ES-I3 (cell line): ENCODE results near the gene MTFR1L.

Experiments used
- H3K36me3 ChIP-seq: 2 replicates; pipeline ENCODE4 v1.6.1; 2013; ENCODE audit warnings: mild to moderate bottlenecking, low read length, control low read depth, moderate library complexity; ENCODE audit not compliant: insufficient read depth
- H3K4me1 ChIP-seq: 2 replicates; pipeline ENCODE4 v1.6.1; 2013; ENCODE audit warnings: mild to moderate bottlenecking, control low read depth, low read length; ENCODE audit not compliant: insufficient read depth
- H3K9ac ChIP-seq: 2 replicates; pipeline ENCODE4 v1.6.1; 2013; ENCODE audit warnings: low read depth, mild to moderate bottlenecking, low read length, moderate library complexity
- H3K9me3 ChIP-seq: 2 replicates; pipeline ENCODE4 v1.6.1; 2013; ENCODE audit warnings: mild to moderate bottlenecking, low read length, moderate library complexity; ENCODE audit not compliant: control insufficient read depth, insufficient read depth

MTFR1L gene

DNA sequence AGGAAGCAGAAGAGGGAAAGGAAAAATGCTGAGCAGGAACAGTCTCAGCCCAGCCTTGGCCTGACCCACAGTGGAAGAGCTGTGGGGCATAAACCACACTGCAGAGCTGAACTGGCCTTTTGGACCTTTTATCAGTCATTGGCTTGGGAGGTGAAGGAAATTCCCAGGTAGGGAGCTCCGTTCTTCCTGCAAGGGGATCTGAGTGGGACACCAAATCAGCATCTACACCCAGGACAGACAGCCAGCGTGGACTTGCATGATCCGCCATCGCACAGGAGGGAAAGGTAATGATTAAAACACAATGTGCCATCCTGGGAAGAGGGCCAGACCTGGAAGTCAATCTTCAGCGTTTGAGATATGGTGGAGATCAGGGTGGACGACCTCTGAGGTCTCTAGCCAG, 1.2 kb upstream of the MTFR1L start:
- no peaks in the 10 kb centered on the region for H3K9me3 ChIP-seq
- H3K9ac ChIP-seq: peak overlapping the region; percentile 92; the same call in 1 of the 2 replicates
- 0 out of 2 replicates have a peak, but pooled peaks cover 3% of the 10 kb centered on the region for H3K36me3 ChIP-seq
- peaks cover 9% of the 10 kb centered on the region for H3K4me1 ChIP-seq

GRCh38 chr1:25820247-25821111, 725 bp downstream of the MTFR1L start:
- Histone ChIP-seq H3K9ac (peak overlapping the region; percentile 92), H3K36me3 (no peaks in the 10 kb centered on the region), H3K9me3 (no peaks in the 10 kb centered on the region), H3K4me1 (peaks cover 9% of the 10 kb centered on the region)

DNA sequence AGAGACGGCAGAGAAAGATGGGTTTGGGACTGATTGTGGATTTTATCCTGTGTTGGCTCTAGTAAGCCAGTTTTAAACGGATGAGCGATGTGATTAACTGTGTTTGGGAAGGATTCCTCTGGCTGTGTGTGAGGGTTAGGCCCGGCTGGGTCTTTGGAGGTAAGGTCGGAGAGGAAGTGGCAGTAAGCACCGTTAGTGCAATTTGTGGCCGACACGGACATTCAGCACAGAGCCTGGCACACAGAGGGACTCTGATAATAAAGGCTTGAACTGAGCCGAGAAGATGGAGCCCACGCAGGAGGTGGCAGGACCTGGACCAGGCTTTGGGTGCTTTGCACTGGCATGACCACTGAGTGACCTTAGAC, 1.3 kb downstream of the MTFR1L start:
- Histone ChIP-seq H3K9ac (peak overlapping the region; percentile 92; the same call in 1 of the 2 replicates), H3K4me1 (peaks cover 9% of the 10 kb centered on the region), H3K36me3 (no peaks in the 10 kb centered on the region), H3K9me3 (no peaks in the 10 kb centered on the region)

DNA sequence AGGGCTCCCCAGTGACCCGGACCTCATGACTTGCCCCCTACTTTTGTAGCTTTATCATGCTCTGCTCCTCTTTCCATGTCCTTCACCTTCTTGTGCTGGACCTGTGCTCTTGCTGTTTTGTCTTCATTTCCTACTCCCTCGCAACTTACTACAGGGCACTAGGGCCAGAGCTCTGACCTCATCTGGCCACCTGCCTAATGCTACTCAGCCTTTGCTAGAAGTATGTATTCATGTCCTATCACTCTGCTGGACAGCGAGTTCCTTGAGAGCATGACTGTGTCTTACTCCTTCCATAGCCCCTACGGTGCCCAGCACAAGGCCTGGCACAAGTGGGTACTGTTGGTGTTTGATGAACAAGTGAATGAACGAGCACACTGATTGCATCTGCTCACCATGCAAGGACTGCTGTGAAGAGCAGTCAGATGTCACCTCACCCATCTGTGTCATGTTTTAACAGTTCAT, 1.9 kb downstream of the MTFR1L start:
- H3K36me3 ChIP-seq: no peaks in the 10 kb centered on the region
- H3K9ac ChIP-seq: no peak overlapping the region
- peaks cover 9% of the 10 kb centered on the region for H3K4me1 ChIP-seq
- H3K9me3 ChIP-seq: no peaks in the 10 kb centered on the region

DNA sequence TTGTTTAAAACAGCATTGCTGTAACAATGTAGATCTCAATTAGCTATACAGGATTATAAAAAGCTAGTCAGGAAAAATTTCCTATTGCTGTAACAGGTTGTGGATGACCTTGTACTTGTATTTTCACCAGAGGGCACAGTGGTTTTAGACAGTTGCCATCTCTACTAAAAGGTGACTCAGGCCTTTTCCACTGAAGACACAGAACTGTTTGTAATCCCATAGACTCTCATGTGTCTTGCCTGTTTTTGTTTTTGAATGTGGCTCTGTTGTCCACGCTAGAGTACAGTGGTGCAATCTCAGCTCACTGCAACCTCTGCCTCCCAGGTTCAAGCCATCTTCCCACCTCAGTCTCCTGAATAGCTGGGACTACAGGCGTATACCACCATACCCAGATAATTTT, 5.9 kb downstream of the MTFR1L start:
- no peak overlapping the region for H3K9ac ChIP-seq
- no peaks in the 10 kb centered on the region for H3K9me3 ChIP-seq
- H3K4me1 ChIP-seq: no peaks in the 10 kb centered on the region; the same call in 1 of the 2 replicates
- peaks cover 13% of the 10 kb centered on the region for H3K36me3 ChIP-seq

- no peak overlapping the region for H3K9ac ChIP-seq
- H3K36me3 ChIP-seq: peaks cover 20% of the 10 kb centered on the region
- no peaks in the 10 kb centered on the region for H3K4me1 ChIP-seq
- H3K9me3 ChIP-seq: no peaks in the 10 kb centered on the region
Observed at GRCh38 chr1:25826571-25826970, 6.8 kb downstream of the MTFR1L start.

DNA sequence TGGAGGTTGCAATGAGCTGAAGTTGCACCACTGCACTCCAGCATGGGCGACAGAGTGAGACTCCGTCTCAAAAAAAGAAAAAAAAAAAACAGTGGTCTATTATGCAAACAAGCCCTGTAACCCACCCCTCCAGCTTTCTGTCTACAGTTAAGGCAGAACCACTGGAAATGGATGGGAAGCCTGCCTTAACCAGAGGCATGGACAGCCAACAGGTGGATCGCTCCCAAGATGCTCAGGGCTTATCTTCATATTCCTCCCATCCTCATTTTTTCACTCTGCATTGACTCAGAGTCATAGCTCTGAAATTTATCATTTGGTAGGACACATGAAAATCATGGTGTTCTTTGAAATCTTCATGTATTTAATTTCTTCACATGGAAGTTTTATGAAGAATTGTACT, 8.7 kb downstream of the MTFR1L start:
- no peaks in the 10 kb centered on the region for H3K9me3 ChIP-seq
- peaks cover 31% of the 10 kb centered on the region for H3K36me3 ChIP-seq
- no peak overlapping the region for H3K9ac ChIP-seq
- no peaks in the 10 kb centered on the region for H3K4me1 ChIP-seq

GRCh38 chr1:25829046-25829445, 9.3 kb downstream of the MTFR1L start:
- Histone ChIP-seq H3K36me3 (peaks cover 31% of the 10 kb centered on the region), H3K4me1 (no peaks in the 10 kb centered on the region), H3K9me3 (no peaks in the 10 kb centered on the region), H3K9ac (no peak overlapping the region)

GRCh38 chr1:25831569-25832196, 11.9 kb downstream of the MTFR1L start:
- no peak overlapping the region for H3K9ac ChIP-seq
- no peaks in the 10 kb centered on the region for H3K9me3 ChIP-seq
- H3K4me1 ChIP-seq: no peaks in the 10 kb centered on the region
- peaks cover 35% of the 10 kb centered on the region for H3K36me3 ChIP-seq

- H3K9ac ChIP-seq: no peak overlapping the region
- H3K4me1 ChIP-seq: no peaks in the 10 kb centered on the region
- peaks cover 35% of the 10 kb centered on the region for H3K36me3 ChIP-seq
- H3K9me3 ChIP-seq: no peaks in the 10 kb centered on the region
Observed at GRCh38 chr1:25832336-25833037, 12.7 kb downstream of the MTFR1L start.

DNA sequence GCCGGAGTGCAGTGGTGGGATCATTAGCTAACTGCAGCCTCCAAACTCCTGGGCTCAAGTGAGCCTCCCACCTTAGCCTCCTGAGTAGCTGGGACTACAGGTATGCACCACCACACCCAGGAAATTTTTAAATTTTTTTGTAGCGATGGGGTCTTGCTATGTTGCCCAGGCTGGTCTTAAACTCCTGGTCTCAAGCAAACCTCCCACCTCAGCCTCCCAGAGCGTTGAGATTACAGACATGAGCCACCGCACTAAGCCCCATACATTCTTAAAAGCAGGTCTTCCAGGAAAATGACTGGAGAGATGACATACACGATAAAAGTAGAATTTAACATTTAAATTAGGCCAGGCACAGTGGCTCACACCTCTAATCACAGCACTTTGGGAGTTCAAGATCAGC, 13.4 kb downstream of the MTFR1L start:
- H3K4me1 ChIP-seq: no peaks in the 10 kb centered on the region
- H3K36me3 ChIP-seq: peaks cover 35% of the 10 kb centered on the region
- no peak overlapping the region for H3K9ac ChIP-seq
- H3K9me3 ChIP-seq: no peaks in the 10 kb centered on the region

DNA sequence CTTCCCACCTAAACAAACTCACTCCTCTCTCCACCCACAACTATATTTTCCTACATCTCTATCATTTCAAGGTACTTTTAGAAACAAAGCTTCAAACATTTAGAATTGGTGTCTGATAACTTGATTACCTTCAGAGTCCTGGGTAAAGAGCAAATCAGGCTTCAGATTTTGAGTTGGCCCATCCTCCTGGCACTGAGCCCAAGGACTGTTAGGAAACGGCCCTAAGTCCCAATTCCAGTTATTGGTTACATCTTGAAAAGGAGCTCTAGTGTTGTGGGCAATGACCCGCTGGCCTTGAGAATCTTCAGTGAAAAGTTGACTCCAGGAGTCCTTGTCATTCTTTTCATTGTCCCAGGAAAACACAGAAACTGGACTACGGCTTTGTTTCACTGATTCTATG, 15.1 kb downstream of the MTFR1L start:
- Histone ChIP-seq H3K9me3 (no peaks in the 10 kb centered on the region), H3K4me1 (no peaks in the 10 kb centered on the region), H3K36me3 (peaks cover 28% of the 10 kb centered on the region), H3K9ac (no peak overlapping the region)

GRCh38 chr1:25836695-25837094, 16.9 kb downstream of the MTFR1L start:
- Histone ChIP-seq H3K9me3 (no peaks in the 10 kb centered on the region), H3K9ac (no peak overlapping the region), H3K36me3 (peaks cover 15% of the 10 kb centered on the region), H3K4me1 (no peaks in the 10 kb centered on the region)

DNA sequence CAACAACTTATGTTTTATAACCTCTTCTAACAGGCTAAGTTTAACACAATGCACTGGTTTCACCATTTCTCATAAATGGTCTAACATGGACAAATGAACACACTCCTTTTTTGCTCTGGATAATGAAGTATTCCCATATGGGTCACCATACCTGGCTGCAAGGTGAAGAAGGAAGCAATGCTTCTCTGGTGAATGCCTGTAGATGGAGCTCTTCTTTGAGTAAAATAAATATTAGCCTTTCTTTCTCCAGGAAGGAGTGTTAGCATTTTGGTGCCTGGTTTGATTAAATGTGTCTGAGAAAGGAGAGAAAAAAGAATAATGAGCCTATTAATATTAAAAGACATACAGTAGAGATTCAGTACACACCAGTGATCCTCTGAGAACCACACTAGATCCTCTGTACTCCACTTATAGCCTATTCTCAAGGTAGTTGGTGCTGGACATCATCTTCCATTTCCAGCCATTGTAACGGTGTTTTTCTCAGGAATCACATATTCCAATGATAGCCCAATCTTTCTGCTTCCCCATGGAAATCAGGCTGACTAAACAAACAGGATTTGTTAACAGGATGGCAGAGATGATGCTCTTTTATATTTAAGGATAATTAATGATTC, 17.6 kb downstream of the MTFR1L start:
- Histone ChIP-seq H3K9me3 (no peaks in the 10 kb centered on the region), H3K9ac (no peak overlapping the region), H3K36me3 (peaks cover 12% of the 10 kb centered on the region; the same call in 1 of the 2 replicates), H3K4me1 (no peaks in the 10 kb centered on the region)
